Stomach (tissue), 9 donors: ENCODE measurements around the gene ACIN1. TPM values are rescaled to one million over a fixed set of nuclear protein-coding genes. Genes with fewer than 3 reads are reported as not detected.

Experiments
- DNase-seq, 2 donors: peaks; one replicate each; pipeline versions ENCODE4 v3.0.0 to v3.0.0-alpha.2; 2013 to 2019
- H3K27ac ChIP-seq, 5 donors: fragments of 200-600 bp in 4 of 5; sonication (generic) in 4 of 5; one replicate each; pipeline ENCODE4 v1.5.1; 2013 to 2019; ENCODE audit warnings: mild to moderate bottlenecking in 1 of 5, moderate library complexity in 1 of 5
- H3K27me3 ChIP-seq, 3 donors: fragments of 200-600 bp; sonication (generic); one replicate each; pipeline ENCODE4 v1.5.1; 2017 to 2019; ENCODE audit warnings: mixed run types in 1 of 3
- H3K36me3 ChIP-seq, 4 donors: fragments of 200-600 bp; sonication (generic); 1 replicate in 3 of 4; 2 replicates in 1 of 4; pipeline ENCODE4 v1.5.1; 2016 to 2019
- H3K4me1 ChIP-seq, 4 donors: fragments of 200-600 bp; sonication (generic); one replicate each; pipeline ENCODE4 v1.5.1; 2016 to 2019
- H3K4me3 ChIP-seq, 4 donors: fragments of 200-600 bp; sonication (generic) in 3 of 4; one replicate each; pipeline ENCODE4 v1.5.1; 2016 to 2019; ENCODE audit warnings: mild to moderate bottlenecking in 1 of 4
- H3K9me3 ChIP-seq, 4 donors: fragments of 200-600 bp; sonication (generic); one replicate each; pipeline ENCODE4 v1.5.1; 2016 to 2019
- CTCF ChIP-seq, 7 experiments: fragments of 450-650 bp in 4 of 7; fragments of 200-600 bp in 3 of 7; sonication (generic) in 3 of 7; IDR thresholded peaks; one replicate each; pipeline ENCODE4 v1.5.1; 2016 to 2019; ENCODE audit warnings: antibody characterized with exemption in 7 of 7, control low read depth in 2 of 7, mild to moderate bottlenecking in 1 of 7
- EP300 ChIP-seq: sonication (generic); formaldehyde crosslinking; IDR thresholded peaks from one replicate; pipeline ENCODE4 v1.6.1; 2017; ENCODE audit warnings: antibody characterized with exemption
- POLR2A ChIP-seq, 4 donors: fragments of 450-650 bp; IDR thresholded peaks; one replicate each; pipeline ENCODE4 v1.6.1; 2016; ENCODE audit warnings: antibody characterized with exemption in 4 of 4, control low read depth in 2 of 4, mild to moderate bottlenecking in 1 of 4, moderate library complexity in 1 of 4
- POLR2AphosphoS5 ChIP-seq, 3 donors: sonication (generic); formaldehyde crosslinking; IDR thresholded peaks; one replicate each; pipeline ENCODE4 v1.6.1; 2016; ENCODE audit warnings: antibody characterized with exemption in 3 of 3
- WGBS, 5 donors: extraction: QIAGEN DNeasy Blood & Tissue Kit in 3 of 5; methylation state at CpG; one replicate each; pipeline versions ENCODE4 v1.1.5 to v1.1.7; 2013 to 2018; 5-methylcytosine and 5-hydroxymethylcytosine counted together
- intact Hi-C: fragments of 100-400 bp; cut with DNase I; formaldehyde crosslinking; loops from one replicate; pipeline ENCODE4 v1.15.1; 2023; ENCODE audit warnings: low total_unique reads
- polyA plus RNA-seq, 3 donors: library from polyadenylated mRNA; stranded (reverse); fragments of 200-250 nt; gene quantifications; one replicate each; pipeline ENCODE4 v1.2.3, GENCODE V29; 2013
- total RNA-seq, 5 donors: library from RNA; depleted of rRNA; stranded (reverse); fragments of >200 nt; gene quantifications; one replicate each; pipeline versions ENCODE4 v1.1.0 to v1.2.3, GENCODE V29; 2014 to 2016
- donor health status: healthy with polysubstance abuse.
- donor health status: Bipolar disorder and iron deficiency.
- donor health status: healthy.

ACIN1 gene
- total and polyA plus RNA-seq, 8 donors: 37.1 to 232 (median 117) TPM

GRCh38 chr14:23077962-23078361 lies 17.0 kb downstream of the ACIN1 start:
- WGBS, 5 donors: 82 to 88% (median 84%) methylated on average over 5 of the region's 5 CpGs

GRCh38 chr14:23076785-23077408 lies 18.0 kb downstream of the ACIN1 start:
- peak in 1 of 2 donors; percentile 62 for DNase-seq
- H3K4me1 ChIP-seq: peaks cover 5 to 63% (median 28%) of the 10 kb centered on the region in 4 donors
- no peaks in the 10 kb centered on the region for H3K9me3 ChIP-seq
- no peak overlapping the region for H3K4me3 ChIP-seq
- peak overlapping the region in 3 of 5 donors; percentile 7 to 54 (median 9) for H3K27ac ChIP-seq
- intact Hi-C loops: no loop called here
- H3K27me3 ChIP-seq: no peaks in the 10 kb centered on the region
- WGBS, 5 donors: 62 to 71% (median 64%) methylated on average over 5 of the region's 5 CpGs
- TF ChIP-seq CTCF (IDR thresholded peaks at IDR 0.05) (peak in 4 of 7 experiments; percentile 24 to 64 (median 48)), POLR2A (IDR thresholded peaks at IDR 0.05) (no peak), EP300 (no peak)
- H3K36me3 ChIP-seq: peaks cover 71 to 98% (median 96%) of the 10 kb centered on the region in 4 donors

More at GRCh38 chr14:23077962-23078361, 17.0 kb downstream of the ACIN1 start:
- peaks cover 73 to 100% (median 100%) of the 10 kb centered on the region in 4 donors for H3K36me3 ChIP-seq
- H3K4me3 ChIP-seq: no peak overlapping the region
- intact Hi-C loops: no loop called here
- no peak for TF ChIP-seq EP300
- peak overlapping the region; percentile 13 to 74 (median 59) for H3K27ac ChIP-seq
- no peaks in the 10 kb centered on the region for H3K9me3 ChIP-seq
- peaks cover 0 to 52% (median 19%) of the 10 kb centered on the region in 4 donors for H3K4me1 ChIP-seq
- no peaks in the 10 kb centered on the region for H3K27me3 ChIP-seq
- DNase-seq: no peak

GRCh38 chr14:23074906-23075305 lies 20.0 kb downstream of the ACIN1 start:
- H3K9me3 ChIP-seq: no peaks in the 10 kb centered on the region
- DNase-seq: no peak
- no peak overlapping the region for H3K27ac ChIP-seq
- TF ChIP-seq CTCF (IDR thresholded peaks at IDR 0.05) (no peak), POLR2A (IDR thresholded peaks at IDR 0.05) (no peak), POLR2AphosphoS5 (IDR thresholded peaks at IDR 0.05) (no peak), EP300 (no peak)
- H3K27me3 ChIP-seq: no peaks in the 10 kb centered on the region
- WGBS, 5 donors: 88 to 100% (median 97%) methylated on average over 1 of the region's 1 CpG
- H3K36me3 ChIP-seq: peaks cover 54 to 78% (median 76%) of the 10 kb centered on the region in 4 donors
- H3K4me1 ChIP-seq: peaks cover 19 to 76% (median 46%) of the 10 kb centered on the region in 4 donors
- intact Hi-C loops: no loop called here
- H3K4me3 ChIP-seq: no peak overlapping the region

GRCh38 chr14:23071921-23072539 lies 22.9 kb downstream of the ACIN1 start:
- intact Hi-C loops: no loop called here
- H3K4me3 ChIP-seq: peak overlapping the region; percentile 47 to 68 (median 63)
- H3K9me3 ChIP-seq: no peaks in the 10 kb centered on the region
- peak overlapping the region; percentile 41 to 89 (median 86) for H3K27ac ChIP-seq
- H3K36me3 ChIP-seq: peaks cover 42 to 77% (median 74%) of the 10 kb centered on the region in 4 donors
- TF ChIP-seq POLR2AphosphoS5 (IDR thresholded peaks at IDR 0.05) (no peak), POLR2A (IDR thresholded peaks at IDR 0.05) (no peak), CTCF (IDR thresholded peaks at IDR 0.05) (no peak), EP300 (no peak)
- WGBS, 5 donors: 35 to 44% (median 38%) methylated on average over 5 of the region's 5 CpGs
- H3K27me3 ChIP-seq: no peaks in the 10 kb centered on the region
- peak in 1 of 2 donors; percentile 47 for DNase-seq
- H3K4me1 ChIP-seq: peaks cover 33 to 72% (median 56%) of the 10 kb centered on the region in 4 donors
